NCI-H1417 (cell line): ENCODE data around the gene MCRIP2.
A peak's percentile ranks its signal among the peaks of the same experiment; 100 is the strongest.
"Not testable (repeated sequence)": the region's sequence is repeated elsewhere in the genome, so short reads cannot be mapped to it uniquely, and the experiment has no call there.

ENCODE experiments used
- DNase-seq, 3 experiments: peaks; one replicate each; lab custom pipeline; 2025; lab: John Stamatoyannopoulos, UW

Gene MCRIP2, protein sequence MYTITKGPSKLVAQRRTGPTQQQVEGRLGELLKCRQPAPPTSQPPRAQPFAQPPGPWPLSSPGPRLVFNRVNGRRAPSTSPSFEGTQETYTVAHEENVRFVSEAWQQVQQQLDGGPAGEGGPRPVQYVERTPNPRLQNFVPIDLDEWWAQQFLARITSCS

GRCh38 chr16:641326-642188, at the start of gene MCRIP2:
TSS of gene MCRIP2 (plus strand) at chr16:641828. CDS start at chr16:641992, 164 bp downstream.
- peak; percentile 82 to 94 (median 85) for DNase-seq

- DNase-seq: peak in 1 of 3 experiments; percentile 37
These were observed 49.6 kb upstream of the MCRIP2 start for GRCh38 chr16:591892-592517.

DNA sequence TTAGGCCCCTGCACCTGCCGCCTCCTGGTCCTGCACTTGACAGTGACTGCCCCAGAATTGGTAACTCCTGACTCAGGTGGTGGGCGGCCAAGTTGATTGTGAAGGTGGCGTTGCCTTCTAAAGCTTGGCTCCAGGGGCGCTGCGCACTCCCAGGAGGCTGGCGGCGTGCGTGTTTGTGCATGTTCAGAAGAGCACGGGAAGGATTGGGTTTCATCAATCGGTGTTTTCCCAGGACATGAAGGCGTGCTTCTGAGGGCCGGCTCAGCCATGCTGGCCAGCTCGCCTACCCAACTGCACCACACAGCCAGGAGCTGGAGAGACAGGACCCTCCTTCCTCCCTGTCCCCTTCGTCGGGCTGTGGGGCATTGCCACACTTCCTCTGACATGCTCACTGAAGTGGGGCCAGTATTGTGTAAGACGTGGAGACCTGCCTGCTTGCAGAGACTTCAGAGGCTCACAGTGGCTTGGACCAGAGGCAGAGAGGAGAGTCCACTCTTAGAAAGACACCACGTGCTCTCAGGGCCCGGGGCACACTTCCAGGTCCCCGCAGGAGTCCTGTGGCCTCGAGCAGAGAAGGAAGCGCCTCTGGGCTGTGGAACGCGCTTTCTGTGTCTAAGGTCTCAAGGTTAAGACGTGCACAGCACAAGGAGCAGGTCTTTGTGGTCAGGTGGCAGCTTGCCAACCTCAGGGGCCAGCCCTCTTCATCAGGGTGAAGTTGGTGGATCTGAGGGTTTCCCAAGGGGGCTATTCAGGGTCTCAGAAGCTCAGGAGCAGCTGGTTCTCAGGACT, 48.9 kb upstream of the MCRIP2 start:
- peak; percentile 72 to 90 (median 88) for DNase-seq

- DNase-seq: peak; percentile 63 to 82 (median 80)
These were observed 48.2 kb upstream of the MCRIP2 start for GRCh38 chr16:593406-593805.

DNA sequence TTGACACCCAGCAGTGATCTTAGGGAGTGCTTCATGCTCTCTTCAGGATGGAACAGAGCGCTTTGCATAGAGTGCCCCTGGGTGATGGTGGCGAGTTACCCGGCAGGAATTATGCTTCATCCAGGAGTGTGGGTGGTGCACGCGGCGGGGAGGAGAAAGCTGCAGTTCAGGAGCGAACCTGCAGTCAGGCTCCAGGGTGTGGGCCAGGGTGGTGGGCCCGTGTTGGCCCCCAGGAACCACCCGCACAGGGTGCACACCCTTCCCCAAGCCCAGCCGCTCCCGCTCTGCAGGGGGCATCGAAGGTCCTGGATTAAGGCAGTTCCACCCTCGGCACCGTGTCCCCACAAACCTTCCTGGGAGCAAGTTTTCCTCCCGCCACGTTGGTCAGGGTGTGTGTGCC, 47.8 kb upstream of the MCRIP2 start:
- DNase-seq: no peak

- peak in 1 of 3 experiments; percentile 9 for DNase-seq
These were observed 46.5 kb upstream of the MCRIP2 start for GRCh38 chr16:595094-595528.

- DNase-seq: peak in 1 of 3 experiments; percentile 37
These were observed 45.5 kb upstream of the MCRIP2 start for GRCh38 chr16:595942-596735.

DNA sequence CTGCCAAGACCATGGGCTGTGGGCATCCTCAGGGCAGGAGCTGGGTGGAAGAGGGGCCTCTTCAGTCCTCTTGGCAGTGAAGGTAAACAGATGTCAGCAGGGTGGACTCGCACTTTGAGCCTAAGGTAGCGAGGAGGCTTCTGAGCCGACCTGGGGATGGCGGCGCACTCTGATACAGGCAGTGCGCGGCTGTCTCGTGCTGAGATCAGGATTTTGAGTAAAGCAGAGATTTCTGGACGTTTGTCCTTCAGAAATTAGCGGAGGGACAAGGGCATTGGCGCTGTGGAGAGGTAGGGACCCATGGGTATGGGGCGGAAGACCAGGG, 44.9 kb upstream of the MCRIP2 start:
- no peak for DNase-seq

- not testable (repeated sequence) for DNase-seq
These were observed 44.0 kb upstream of the MCRIP2 start for GRCh38 chr16:597655-598054.

- no peak for DNase-seq
These were observed 42.5 kb upstream of the MCRIP2 start for GRCh38 chr16:598823-599739.

DNA sequence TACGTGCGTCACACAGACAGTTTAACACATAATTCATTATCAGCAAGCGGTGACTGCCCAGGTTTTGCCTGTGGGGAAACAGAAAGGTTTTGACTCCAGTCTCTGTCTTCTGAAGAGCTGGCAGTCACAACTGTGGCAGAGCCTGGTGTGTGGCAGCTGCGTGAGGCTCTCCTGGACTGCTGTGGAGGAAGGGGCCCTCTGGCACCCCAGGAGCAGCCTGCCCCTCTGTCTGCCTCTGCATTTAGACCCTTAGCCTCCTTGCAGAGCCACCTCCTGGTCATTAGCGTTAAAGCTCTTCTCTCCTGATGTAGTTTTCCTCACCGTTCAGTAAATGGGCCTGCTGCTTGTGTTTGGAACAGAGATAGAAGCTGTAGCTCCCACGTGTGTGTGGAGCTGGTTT, 40.8 kb upstream of the MCRIP2 start:
- peak in 1 of 3 experiments; percentile 6 for DNase-seq

GRCh38 chr16:603933-604332, 37.7 kb upstream of the MCRIP2 start:
- no peak for DNase-seq

DNA sequence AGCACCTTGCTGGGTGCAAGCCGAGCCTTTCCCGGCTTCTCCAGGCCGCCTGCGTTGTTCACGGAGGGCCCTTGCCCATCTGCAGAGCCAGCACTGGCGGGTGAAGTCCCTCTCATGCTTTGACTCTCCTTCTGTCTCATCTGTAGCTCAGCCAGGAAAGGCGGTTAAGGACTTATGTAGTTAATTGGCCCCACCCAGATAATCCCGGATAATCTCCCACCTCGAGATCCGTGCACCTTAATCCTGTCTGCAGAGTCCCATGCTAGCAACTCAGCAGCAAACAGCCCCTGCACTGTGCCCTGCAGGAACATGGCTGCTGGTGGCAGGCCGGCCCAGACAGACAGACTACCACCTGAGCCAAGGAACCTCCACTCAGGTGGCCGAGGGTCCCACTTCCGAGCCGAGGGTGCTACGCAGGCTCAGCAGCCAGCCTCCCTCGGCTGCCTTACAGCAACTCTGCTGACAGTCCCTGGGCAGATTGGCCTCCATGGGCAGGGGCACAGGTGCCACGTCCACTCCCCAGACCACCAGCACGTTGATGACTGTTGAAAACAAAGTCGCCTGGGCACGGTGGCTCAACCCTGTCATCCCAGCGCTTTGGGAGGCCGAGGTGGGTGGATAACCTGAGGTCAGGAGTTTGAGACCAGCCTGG, 34.8 kb upstream of the MCRIP2 start:
- no peak for DNase-seq

DNA sequence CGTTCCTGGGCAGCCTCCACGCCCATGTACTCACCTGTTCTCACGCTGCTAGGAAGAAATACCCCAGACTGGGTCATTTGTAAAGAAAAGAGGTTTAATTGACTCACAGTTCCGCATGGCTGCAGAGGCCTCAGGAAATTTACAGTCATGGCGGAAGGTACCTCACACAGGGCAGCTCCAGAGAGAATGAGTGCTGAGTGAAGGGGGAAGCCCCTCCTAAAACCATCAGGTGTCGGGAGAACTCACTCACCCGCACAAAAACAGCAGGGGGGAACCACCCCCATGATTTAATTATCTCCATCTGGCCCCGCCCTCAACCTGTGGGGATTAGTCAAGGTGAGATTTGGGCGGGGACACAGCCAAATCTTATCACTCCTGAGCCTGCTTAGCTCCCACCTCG, 33.6 kb upstream of the MCRIP2 start:
- DNase-seq: peak in 2 of 3 experiments; percentile 37 to 43

GRCh38 chr16:609316-609715, 32.3 kb upstream of the MCRIP2 start:
- no peak for DNase-seq

DNA sequence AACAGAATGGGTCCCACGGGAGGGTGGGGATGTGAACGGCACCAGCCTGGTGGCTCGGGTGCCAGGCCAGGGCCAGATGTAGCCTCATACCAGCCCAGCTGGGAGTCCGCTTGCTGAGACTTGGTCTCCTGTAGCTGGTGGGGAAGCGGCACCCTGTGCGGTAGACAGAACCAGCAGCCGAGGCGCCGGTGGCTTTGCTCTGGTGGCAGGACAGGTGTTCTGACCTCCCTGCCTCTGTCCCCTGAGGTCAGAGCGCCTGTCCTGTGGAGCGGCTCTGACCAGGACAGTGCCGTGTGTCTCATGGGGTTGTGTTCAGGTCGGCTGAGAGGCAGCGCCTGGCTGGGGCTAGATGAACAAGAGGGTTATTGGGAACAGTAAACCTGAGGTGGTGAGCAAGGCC, 31.6 kb upstream of the MCRIP2 start:
- no peak for DNase-seq

DNA sequence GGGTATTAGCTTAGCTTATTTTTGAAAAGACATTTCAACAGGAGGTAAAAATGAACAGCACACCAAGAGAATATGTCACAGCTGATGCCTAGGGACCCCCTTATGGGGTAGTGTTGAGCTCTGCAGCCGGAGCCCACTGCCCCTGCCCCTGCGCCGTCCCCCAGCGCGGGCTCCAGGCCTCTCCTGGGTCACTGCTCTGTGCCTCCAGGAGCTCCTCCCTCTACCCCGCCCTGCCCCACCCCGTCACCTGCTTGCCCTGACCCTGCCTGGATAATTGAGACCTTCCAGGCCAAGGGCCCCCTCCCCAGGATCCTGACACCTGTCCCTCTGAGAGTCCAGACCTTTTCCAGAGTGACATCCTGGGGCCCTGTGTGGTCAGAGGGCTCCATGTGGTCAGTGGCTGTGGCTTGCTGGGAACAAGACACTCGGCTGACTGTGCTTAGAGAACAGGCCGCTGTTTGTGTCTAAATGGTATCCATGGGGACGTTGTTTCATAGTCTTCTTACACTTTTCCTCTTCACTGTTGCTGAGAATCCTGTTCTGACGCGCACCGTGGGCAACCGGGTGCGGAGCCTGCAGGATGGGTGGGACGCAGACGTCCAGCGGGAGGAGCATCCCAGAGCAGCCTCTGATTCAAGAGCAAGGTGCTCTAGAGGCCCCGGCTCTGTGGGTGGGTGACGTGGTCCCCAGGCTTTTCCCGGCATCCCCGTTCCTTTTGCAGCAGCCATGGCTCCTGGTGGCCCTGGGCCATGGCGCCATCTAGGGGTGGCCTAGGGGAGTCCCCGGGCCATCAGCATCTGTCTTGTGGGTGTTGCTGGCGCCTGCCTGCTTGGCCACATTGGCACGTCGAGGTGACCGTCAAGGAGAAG, 30.9 kb upstream of the MCRIP2 start:
- DNase-seq: peak; percentile 31 to 53 (median 53)

GRCh38 chr16:615122-615521, 26.5 kb upstream of the MCRIP2 start:
- no peak for DNase-seq
